ENCODE data around the gene TNFRSF8.
"Not testable (repeated sequence)": the region's sequence is repeated elsewhere in the genome, so short reads cannot be mapped to it uniquely, and the experiment has no call there.

The TNFRSF8 gene

GRCh38 chr1:12038356-12039163 is 24.5 kb upstream of the TNFRSF8 start:
- TF ChIP-seq, protein P1, sequence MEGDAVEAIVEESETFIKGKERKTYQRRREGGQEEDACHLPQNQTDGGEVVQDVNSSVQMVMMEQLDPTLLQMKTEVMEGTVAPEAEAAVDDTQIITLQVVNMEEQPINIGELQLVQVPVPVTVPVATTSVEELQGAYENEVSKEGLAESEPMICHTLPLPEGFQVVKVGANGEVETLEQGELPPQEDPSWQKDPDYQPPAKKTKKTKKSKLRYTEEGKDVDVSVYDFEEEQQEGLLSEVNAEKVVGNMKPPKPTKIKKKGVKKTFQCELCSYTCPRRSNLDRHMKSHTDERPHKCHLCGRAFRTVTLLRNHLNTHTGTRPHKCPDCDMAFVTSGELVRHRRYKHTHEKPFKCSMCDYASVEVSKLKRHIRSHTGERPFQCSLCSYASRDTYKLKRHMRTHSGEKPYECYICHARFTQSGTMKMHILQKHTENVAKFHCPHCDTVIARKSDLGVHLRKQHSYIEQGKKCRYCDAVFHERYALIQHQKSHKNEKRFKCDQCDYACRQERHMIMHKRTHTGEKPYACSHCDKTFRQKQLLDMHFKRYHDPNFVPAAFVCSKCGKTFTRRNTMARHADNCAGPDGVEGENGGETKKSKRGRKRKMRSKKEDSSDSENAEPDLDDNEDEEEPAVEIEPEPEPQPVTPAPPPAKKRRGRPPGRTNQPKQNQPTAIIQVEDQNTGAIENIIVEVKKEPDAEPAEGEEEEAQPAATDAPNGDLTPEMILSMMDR (IDR thresholded peaks at IDR 0.05; ENCODE audit: borderline replicate concordance, control extremely low read depth, extremely low read depth, insufficient read depth, missing control alignments), result no peak
- DNase-seq (ENCODE audit: low spot score), result no peak
- in situ Hi-C loops (cut with MboI; ENCODE audit: low sequenced_read_pairs, unreplicated experiment), result no loop called here

DNA sequence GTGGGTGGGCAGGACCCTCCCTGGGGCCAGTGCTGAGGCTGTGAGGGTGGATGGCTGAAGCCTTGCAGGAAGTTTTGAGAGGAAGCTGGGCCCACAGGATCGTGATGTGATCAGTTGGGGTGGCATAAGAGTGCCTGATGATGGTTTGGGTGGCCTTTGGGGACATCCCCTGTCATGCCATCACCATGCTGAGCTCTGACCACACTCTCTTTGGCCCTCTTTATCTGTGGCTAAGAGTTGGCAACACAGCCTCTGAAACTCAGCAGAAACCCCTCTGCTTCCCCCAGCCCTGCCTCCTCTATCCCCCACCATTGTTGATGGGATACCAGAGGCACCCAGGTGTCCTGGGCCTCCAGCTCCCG is 24.0 kb upstream of the TNFRSF8 start:
- in situ Hi-C loops (cut with MboI; ENCODE audit: low sequenced_read_pairs, unreplicated experiment), result no loop called here
- no peak for DNase-seq (ENCODE audit: low spot score)
- TF ChIP-seq, protein P1 (IDR thresholded peaks at IDR 0.05; ENCODE audit: borderline replicate concordance, control extremely low read depth, extremely low read depth, insufficient read depth, missing control alignments), result no peak

GRCh38 chr1:12039824-12040456 is 23.2 kb upstream of the TNFRSF8 start:
- DNase-seq (ENCODE audit: low spot score); in situ Hi-C loops (cut with MboI; ENCODE audit: low sequenced_read_pairs, unreplicated experiment): not testable (repeated sequence)

DNA sequence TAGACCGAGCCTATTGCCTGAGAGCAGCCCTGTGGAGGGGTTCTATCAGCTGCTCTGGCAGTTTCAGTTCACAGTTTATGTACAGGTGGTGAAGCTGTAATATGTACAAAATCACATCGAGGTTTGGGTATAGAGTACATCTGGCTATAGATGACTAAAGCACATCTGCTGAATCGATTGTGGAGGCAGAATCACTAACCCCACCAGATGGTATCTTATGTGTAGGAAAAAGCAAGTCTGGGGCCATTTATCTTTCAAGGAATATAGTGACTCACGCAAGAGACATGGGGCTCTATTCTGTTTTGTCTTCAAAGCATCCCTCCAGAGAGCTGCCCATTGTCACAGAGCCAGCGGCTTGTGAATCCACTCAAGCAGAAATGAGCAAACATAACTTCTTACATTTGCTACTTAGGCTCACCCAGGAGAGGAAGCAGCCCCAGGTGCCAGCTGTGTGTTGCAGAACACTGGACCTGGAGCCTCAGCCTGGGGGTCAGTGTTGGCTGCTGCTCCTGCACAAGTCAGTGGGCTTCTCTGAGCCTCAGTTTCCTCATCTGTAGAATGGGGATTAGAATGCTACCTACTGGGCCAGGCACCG is 22.5 kb upstream of the TNFRSF8 start:
- TF ChIP-seq, protein P1 (IDR thresholded peaks at IDR 0.05; ENCODE audit: borderline replicate concordance, control extremely low read depth, extremely low read depth, insufficient read depth, missing control alignments), result no peak
- DNase-seq (ENCODE audit: low spot score), result peak; percentile 57
- in situ Hi-C loops (cut with MboI; ENCODE audit: low sequenced_read_pairs, unreplicated experiment), result no loop called here

DNA sequence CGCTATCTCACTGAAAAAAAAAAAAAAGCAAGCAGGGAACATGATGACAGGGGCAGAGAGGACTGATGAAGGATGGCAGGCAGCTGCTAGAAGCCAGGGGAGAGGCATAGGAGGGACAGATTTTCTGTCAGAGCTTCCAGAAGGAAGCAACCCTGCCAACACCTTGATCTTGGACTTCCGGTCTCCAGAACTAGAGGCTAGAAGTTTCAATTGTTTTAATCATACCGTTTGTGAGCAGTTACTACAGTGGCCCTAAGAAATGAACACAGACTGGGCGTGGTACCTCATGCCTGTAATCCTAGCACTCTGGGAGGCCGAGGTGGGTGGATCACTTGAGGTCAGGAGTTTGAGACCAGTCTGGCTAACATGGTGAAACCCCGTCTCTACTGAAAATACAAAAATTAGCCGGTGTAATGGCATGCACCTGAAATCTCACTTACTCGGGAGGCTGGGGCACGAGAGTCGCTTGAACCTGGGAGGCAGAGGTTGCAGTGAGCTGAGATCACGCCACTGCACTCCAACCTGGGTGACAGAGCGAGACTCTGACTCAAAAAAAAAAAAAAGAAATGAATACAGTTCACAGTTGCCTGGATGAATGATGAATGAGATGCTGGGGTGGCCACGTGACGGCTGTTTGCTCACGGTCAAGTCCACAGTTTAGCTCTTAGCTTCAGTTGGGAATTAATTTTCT is 18.8 kb upstream of the TNFRSF8 start:
- DNase-seq (ENCODE audit: low spot score); in situ Hi-C loops (cut with MboI; ENCODE audit: low sequenced_read_pairs, unreplicated experiment): not testable (repeated sequence)

- DNase-seq (ENCODE audit: low spot score), result no peak
- TF ChIP-seq, protein P1 (IDR thresholded peaks at IDR 0.05; ENCODE audit: borderline replicate concordance, control extremely low read depth, extremely low read depth, insufficient read depth, missing control alignments), result no peak
- in situ Hi-C loops (cut with MboI; ENCODE audit: low sequenced_read_pairs, unreplicated experiment), result no loop called here
Measured at GRCh38 chr1:12046749-12047119, 16.4 kb upstream of the TNFRSF8 start.

DNA sequence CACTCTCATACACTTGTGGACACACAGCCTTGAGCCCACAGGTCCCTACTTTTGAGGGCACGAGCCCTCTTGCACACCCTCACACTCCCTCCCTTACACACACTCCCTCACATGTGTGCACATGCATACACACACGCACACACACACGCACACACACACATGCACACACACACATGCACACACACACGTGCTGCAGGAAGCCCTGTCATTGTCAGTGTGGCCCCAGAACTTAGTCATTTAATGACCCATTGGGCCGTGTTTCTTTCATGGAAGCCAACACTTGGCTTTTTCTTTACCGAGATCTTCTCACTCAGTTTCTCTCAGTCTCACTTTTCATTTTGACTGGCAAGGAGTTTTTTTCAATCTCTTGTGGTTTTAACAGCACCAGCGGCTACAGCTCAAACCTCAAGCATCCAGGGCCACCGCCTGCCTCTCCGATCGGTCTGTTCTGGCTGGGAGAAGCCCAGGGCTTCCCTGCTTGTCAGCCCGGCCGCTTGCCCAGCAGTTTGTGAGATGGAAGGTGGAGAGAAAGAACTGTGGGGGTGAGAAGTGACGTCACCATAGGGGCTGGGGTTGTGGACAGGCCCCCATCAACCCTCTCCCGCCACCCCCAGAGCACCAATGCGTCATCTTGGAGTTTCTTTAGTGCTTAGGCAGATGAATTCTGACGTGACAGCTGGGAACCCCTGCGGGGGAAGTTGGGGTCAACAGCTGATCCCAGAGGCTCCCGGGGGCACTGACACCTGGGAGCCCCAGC is 15.8 kb upstream of the TNFRSF8 start:
- in situ Hi-C loops (cut with MboI; ENCODE audit: low sequenced_read_pairs, unreplicated experiment), result no loop called here
- TF ChIP-seq, protein P1 (IDR thresholded peaks at IDR 0.05; ENCODE audit: borderline replicate concordance, control extremely low read depth, extremely low read depth, insufficient read depth, missing control alignments), result no peak
- peak; percentile 75 for DNase-seq (ENCODE audit: low spot score)

Measured in GM13976 (cell line).